GM12864 (cell line): Measurements from ENCODE around the gene PAX3.
A peak's percentile ranks its signal among the peaks of the same experiment; 100 is the strongest.

ENCODE experiments used
- DNase-seq: peaks from one replicate; pipeline ENCODE4 v3.0.0-alpha.2; 2011; ENCODE audit warnings: low read depth
- H3K4me3 ChIP-seq: 2 replicates; pipeline ENCODE4 v1.5.1; 2011; ENCODE audit warnings: mild to moderate bottlenecking, low read depth, low read length, control low read depth
- CTCF ChIP-seq: IDR thresholded peaks from 2 replicates; pipeline ENCODE4 v1.5.1; 2011; ENCODE audit warnings: low read depth, mild to moderate bottlenecking, moderate library complexity, low read length, control low read depth, inconsistent platforms; ENCODE audit errors: missing control alignments

Gene PAX3

GRCh38 chr2:222196159-222196558 is 102.6 kb downstream of the PAX3 start:
- no peak overlapping the region for H3K4me3 ChIP-seq
- TF ChIP-seq CTCF = no peak
- no peak for DNase-seq

- no peak overlapping the region for H3K4me3 ChIP-seq
- peak; percentile 24 for DNase-seq
- TF ChIP-seq CTCF = no peak
These were observed 104.1 kb downstream of the PAX3 start for GRCh38 chr2:222194669-222195068.

GRCh38 chr2:222193328-222193983 is 105.3 kb downstream of the PAX3 start:
- TF ChIP-seq CTCF = no peak
- H3K4me3 ChIP-seq = no peak overlapping the region
- no peak for DNase-seq

- DNase-seq = no peak
- no peak overlapping the region for H3K4me3 ChIP-seq
- TF ChIP-seq CTCF = no peak
These were observed 118.2 kb downstream of the PAX3 start for GRCh38 chr2:222180619-222181018.

- TF ChIP-seq CTCF = no peak
- no peak overlapping the region for H3K4me3 ChIP-seq
- no peak for DNase-seq
These were observed 119.2 kb downstream of the PAX3 start for GRCh38 chr2:222179592-222179991.

GRCh38 chr2:222178450-222178849 is 120.3 kb downstream of the PAX3 start:
- DNase-seq = no peak
- H3K4me3 ChIP-seq = no peak overlapping the region
- TF ChIP-seq CTCF = no peak

- no peak for TF ChIP-seq CTCF
- H3K4me3 ChIP-seq = no peak overlapping the region
- DNase-seq = no peak
These were observed 121.9 kb downstream of the PAX3 start for GRCh38 chr2:222176890-222177289.
